Fibroblast of pulmonary artery (primary cell): Measurements from ENCODE around the gene NPM3.

Source experiments
- DNase-seq: peaks from one replicate; pipeline ENCODE4 v3.0.0-alpha.2; 2010; ENCODE audit warnings: low read depth
- H3K4me3 ChIP-seq: replicated peaks from 2 replicates; pipeline ENCODE4 v1.5.1; 2011; ENCODE audit warnings: low read depth, mild to moderate bottlenecking, control low read depth, low read length, moderate library complexity
- CTCF ChIP-seq: IDR thresholded peaks from 2 replicates; pipeline ENCODE4 v1.5.1; 2011; ENCODE audit warnings: mild to moderate bottlenecking, control low read depth, low read length, inconsistent platforms; ENCODE audit errors: missing control alignments

NPM3 gene

GRCh38 chr10:101741938-101742337, 41.3 kb downstream of the NPM3 start:
- H3K4me3 ChIP-seq = no peak overlapping the region
- no peak for DNase-seq
- no peak for TF ChIP-seq CTCF

DNA sequence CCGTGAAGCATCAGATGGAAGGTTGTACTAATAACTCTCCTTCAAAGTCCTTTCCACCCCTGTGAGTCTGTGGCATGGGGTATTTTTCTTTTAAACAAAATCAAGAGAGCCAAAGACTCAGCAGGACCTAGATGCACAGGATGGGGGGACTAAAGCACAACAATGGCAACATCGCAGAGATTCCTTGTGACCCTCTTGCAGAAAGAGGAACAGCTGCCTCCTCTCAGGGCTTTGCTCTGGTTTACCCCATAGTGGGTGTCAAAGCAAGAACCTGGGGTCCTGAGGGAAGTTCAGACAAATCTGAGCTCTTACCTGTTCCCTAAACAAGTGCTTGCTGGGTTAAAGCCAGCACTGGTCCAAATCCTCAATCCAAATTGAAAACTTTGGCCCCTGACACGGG, 46.6 kb downstream of the NPM3 start:
- TF ChIP-seq CTCF = no peak
- H3K4me3 ChIP-seq = no peak overlapping the region
- DNase-seq = no peak

GRCh38 chr10:101732096-101732495, 51.1 kb downstream of the NPM3 start:
- no peak for TF ChIP-seq CTCF
- no peak for DNase-seq
- no peak overlapping the region for H3K4me3 ChIP-seq
